AG09319 (cell line): ENCODE measurements around the gene CCDC190.
"Not testable (repeated sequence)": the region's sequence is repeated elsewhere in the genome, so short reads cannot be mapped to it uniquely, and the experiment has no call there.

ENCODE experiments used
- DNase-seq: peaks from one replicate; pipeline ENCODE4 v3.0.0-alpha.2; 2010; ENCODE audit warnings: low read depth; ENCODE audit errors: extremely low read depth
- TF ChIP-seq, protein P1 (sequence below): IDR thresholded peaks from 2 replicates; pipeline ENCODE4 v1.5.1; 2011; ENCODE audit warnings: low read depth, mild to moderate bottlenecking, inconsistent platforms, low read length, moderate library complexity

CCDC190 gene

DNA sequence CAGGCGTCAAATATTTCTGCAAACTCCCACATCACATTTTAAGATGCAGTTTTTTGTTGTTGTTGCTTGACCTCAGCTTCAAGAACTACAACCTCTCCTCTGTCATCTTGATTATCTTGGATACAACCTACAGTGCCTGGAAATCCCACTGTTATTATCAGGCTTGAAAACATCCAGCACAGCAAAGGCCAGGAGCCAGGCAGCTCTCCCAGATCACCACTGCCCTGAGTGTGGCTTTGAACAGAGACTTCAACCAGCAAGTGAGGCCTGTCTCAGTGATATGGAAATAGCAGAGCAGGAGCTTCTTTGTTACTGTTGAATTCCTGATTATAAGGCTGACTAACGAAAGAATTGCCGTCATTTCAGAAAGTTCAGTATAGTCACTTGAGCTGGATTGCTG is 28.5 kb downstream of the CCDC190 start:
- no peak for DNase-seq
- TF ChIP-seq, protein P1, sequence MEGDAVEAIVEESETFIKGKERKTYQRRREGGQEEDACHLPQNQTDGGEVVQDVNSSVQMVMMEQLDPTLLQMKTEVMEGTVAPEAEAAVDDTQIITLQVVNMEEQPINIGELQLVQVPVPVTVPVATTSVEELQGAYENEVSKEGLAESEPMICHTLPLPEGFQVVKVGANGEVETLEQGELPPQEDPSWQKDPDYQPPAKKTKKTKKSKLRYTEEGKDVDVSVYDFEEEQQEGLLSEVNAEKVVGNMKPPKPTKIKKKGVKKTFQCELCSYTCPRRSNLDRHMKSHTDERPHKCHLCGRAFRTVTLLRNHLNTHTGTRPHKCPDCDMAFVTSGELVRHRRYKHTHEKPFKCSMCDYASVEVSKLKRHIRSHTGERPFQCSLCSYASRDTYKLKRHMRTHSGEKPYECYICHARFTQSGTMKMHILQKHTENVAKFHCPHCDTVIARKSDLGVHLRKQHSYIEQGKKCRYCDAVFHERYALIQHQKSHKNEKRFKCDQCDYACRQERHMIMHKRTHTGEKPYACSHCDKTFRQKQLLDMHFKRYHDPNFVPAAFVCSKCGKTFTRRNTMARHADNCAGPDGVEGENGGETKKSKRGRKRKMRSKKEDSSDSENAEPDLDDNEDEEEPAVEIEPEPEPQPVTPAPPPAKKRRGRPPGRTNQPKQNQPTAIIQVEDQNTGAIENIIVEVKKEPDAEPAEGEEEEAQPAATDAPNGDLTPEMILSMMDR, result no peak

DNA sequence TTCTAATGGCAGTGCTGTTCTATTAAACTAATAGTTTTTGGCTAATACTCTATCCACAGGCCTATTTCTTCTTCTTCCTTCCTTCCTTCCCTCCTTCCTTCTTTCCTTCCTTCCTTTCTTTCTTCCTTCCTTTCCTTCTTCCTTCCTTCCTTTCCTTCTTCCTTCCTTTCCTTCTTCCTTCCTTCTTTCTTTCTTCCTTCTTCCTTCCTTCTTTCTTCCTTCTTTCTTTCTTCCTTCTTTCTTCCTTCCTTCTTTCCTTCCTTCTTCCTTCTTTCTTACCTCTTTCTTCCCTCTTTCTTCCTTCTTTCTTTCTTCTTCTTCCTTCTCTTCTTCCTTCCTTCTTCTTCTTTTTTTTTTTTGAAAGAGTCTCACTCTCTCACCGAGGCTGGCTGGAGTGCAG is 31.7 kb downstream of the CCDC190 start:
- TF ChIP-seq, protein P1, result no peak
- DNase-seq, result no peak

DNA sequence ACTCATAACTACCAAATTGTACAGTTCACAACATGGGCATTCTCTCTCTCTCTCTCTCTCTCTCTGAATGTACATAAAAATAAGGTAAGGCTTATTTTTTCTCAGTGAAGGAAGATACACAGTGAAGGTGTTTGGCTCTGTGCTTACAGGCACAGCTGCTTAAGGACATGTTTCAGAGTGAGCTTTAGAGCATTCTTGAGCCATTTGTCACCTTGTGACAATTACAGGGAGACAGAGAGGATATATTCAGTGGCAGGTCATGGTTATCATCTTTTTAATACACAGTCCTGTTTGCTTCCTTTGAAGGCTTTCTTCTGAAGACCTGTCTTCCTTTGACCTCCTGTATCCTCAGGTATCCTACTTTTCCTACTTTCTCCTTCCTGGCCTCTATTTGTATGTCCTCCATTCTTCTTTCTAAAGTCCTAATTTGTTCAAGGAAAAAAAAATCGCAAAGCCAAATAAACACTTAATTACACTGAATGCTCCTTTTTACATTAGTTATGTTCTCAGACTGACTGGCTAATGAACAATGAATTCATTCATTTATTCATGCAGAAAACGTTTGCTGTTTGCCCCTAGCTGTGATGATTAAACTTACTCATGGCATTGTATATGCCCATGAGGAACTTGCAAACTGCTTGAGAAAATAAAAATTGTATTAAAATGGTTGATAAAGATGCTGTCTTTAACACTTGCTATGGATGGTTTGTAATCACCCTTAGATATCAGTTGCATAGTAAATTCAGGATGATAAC is 37.0 kb downstream of the CCDC190 start:
- TF ChIP-seq, protein P1, result no peak
- no peak for DNase-seq

DNA sequence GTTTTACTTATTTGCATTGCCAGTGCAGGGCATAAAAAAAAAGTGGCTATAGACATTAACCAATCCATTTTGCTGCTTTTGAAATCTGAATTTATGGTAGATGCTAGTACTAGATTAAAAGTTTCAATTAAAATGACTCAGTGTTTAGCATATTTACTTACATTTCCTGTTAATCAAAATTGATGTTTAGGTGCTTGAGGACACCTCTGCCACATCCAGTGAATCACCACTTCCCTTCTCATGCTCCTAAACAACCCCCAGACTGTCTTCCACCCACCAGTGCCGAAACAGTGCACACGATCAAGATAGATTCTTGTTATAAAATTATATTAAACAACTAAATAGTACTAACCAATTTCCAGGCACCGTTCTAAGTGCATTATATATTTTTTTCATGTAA is 37.7 kb downstream of the CCDC190 start:
- TF ChIP-seq, protein P1, result no peak
- no peak for DNase-seq

DNA sequence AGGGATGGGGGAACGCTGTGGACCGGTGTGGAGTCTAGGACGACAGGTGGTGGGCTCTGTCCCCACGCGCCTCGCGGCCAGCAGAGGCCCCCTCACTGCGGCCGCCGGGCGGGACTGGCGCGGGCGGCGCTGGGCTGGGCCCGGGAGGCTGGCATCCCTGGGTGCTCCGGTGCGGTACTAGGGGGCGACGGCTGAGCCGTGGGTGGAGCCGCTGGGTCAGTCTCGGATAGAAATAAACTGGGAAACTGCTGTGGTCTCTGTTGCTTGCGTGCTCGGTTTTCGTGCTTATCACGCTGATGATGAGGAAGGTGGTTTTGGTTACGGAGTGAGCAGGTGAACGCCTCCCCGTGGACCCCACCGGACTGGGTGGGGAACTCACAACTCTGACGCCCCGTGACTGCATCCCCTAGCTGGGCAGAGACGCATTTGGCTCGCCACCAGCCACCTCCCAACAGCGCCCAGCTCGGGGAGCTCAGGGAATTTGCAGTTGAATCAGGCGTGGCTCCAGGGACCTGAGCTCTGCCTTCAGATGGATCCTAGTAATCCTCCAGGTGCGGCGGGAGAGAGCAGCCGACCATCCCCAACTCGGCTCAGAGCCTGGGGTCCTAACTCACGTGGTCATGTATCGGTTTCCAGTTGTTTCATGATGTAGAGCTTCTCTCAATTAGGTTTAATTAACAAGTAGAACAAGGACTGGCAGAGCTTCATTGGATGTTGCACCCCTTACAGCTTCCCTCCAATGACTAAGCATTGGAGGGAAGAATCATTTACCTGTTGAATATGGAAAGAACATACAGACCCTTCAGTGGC is 38.4 kb downstream of the CCDC190 start:
- TF ChIP-seq, protein P1, result no peak
- DNase-seq, result no peak

DNA sequence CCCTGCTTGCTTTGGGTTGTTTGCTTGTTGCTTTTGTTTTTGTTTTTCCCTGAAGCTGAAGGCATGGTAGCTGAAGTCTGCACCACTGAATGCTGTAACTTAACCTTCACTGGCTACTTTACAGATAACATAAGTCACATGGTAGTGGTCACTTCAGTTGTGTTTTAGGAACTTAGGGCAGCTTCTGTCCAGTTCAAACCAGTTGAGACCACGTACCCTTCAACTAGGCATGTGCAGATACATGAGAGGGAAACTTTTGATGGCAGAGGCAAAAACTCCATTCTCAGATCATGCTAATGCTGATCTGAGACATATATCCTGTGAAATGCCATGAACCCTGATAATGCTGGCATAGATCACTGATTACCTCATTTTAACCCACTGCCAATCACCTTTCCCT is 42.3 kb downstream of the CCDC190 start:
- DNase-seq, result not testable (repeated sequence)

DNA sequence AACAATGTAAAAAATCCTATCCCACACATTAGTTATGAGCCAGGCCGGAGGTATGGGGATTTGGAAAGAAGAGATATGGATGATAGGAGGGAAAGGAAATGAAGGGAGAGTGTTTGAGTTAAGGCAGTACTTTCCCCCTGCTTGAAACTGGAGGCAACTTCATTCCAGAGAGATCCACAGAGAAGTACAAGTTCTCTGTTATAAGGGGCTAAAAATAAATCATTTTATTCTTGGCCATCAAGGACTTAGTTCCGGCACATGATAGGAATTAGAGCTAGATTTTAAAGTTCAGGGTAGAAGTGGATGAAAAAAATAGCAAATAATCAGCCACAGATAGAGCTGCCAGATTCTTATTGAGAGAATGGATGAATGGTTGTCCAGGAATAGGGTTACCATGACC is 42.8 kb downstream of the CCDC190 start:
- not testable (repeated sequence) for DNase-seq

DNA sequence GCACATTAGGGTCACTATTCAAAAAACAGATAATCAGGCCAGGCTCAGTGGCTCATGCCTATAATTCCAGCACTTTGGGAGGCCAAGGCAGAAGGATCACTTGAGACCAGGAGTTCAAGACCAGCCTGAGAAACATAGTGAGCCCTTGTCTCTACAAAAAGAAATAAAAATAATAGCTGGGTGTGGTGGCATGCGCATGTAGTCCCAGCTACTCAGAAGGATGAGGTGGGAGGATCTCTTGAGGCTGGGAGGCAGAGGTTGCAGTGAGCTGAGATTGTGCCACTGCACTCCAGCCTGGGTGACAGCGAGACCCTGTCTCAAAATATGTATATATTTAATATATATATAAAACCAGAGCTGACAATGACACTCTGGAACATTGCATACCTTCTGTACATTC is 48.6 kb downstream of the CCDC190 start:
- DNase-seq, result not testable (repeated sequence)

DNA sequence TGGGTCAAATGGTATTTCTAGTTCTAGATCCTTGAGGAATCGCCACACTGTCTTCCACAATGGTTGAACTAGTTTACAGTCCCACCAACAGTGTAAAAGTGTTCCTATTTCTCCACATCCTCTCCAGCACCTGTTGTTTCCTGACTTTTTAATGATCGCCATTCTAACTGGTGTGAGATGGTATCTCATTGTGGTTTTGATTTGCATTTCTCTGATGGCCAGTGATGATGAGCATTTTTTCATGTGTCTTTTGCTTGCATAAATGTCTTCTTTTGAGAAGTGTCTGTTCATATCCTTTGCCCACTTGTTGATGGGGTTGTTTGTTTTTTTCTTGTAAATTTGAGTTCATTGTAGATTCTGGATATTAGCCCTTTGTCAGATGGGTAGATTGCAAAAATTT is 53.5 kb downstream of the CCDC190 start:
- DNase-seq, result not testable (repeated sequence)
